NCI-H82 (cell line): Measurements from ENCODE around the gene DOCK3.
"Not testable (repeated sequence)": the region's sequence is repeated elsewhere in the genome, so short reads cannot be mapped to it uniquely, and the experiment has no call there.

Experiments used
- DNase-seq: peaks from one replicate; lab custom pipeline; 2025; lab: John Stamatoyannopoulos, UW

DOCK3 gene

DNA sequence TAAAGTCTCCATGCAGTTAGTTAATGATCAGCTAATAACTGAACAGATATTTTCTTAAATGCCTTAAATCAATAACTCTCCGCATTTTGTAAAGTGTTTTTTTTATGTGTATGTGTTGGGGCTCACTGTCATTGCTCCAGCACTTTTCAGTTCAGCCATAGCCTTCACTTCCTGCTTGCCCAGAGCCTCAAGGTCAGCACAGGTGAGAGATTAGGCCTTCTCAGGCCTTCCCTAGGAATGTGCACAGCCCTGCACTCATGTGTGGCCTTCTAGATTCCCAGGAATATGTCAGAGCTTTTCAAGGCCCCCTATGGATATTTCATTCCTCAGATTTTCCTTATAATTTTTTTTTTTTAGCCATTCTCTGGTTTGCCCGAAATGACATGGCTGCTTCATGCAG, 632.7 kb downstream of the DOCK3 start:
- no peak for DNase-seq

DNA sequence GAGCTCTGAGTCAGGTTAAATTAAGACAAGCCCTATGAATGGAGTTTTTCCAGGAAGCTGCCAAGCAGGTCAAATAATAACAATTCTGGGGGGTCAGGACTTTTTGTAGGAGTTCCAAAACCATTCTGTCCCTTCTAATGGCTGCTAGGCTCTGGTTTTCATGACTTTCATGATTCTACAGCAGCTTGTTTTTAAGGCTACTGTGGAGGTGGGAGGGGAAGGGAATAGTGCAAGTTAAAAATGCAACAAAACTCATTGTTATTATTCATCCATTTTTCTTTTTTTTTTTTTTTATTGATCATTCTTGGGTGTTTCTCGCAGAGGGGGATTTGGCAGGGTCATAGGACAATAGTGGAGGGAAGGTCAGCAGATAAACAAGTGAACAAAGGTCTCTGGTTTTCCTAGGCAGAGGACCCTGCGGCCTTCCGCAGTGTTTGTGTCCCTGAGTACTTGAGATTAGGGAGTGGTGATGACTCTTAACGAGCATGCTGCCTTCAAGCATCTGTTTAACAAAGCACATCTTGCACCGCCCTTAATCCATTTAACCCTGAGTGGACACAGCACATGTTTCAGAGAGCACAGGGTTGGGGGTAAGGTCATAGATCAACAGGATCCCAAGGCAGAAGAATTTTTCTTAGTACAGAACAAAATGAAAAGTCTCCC, 633.3 kb downstream of the DOCK3 start:
- DNase-seq = not testable (repeated sequence)

DNA sequence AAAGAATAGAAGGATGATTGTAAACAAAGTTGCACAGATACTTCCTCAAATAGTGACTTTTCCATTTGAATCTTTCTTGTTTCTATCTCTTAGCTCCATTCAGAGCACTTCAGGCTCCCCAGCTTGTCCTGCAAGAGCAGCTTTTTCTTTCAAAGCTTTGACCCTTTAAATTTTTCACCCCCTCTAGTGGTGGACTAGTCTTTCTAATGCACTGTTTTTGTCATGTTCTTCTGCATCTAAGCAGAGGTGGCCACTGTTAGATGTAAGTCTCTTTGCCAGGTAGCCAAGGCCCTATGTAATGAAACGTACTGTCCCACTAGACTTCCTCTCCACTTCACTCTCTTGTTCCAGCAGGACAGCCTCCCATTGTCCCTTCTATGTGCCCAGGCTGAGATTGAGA, 636.3 kb downstream of the DOCK3 start:
- DNase-seq = peak; percentile 49

DNA sequence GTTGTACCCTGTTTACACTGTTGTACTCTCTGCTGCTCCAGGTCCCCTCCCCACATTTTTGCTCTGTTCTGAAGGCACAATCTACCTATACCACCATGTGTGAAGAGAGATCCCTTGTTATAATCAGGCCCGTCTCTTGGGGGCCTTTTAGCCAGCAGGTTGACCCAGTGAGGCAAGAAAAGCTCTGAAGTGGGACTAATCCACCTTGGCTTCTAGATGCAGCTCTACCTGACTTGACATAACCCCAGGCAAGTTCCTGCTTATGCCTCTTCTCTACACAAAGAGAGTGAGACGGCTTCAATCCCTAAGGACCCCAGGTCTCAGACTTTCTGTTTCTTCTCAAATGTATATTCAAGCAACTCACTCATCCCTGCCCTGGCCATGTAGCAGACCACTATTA, 653.5 kb downstream of the DOCK3 start:
- DNase-seq = no peak

DNA sequence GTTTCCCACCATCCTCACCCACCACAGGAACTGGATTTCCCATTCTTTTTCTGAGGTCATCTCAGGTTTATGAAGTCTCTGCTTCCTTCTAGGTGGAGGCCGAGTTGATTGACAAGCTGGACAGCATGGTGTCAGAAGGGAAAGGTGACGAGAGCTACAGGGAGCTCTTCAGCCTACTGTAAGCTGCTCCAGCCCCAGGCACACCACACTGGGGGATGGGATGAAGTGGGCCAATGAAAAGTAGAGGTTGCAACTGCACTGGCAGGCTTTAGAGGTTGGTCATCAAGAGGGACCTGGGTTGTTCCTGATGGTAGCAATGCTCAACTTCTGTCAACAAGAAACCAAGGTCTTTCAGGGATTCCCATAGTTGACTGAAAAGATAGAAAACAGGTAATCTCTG, 655.3 kb downstream of the DOCK3 start:
- no peak for DNase-seq

DNA sequence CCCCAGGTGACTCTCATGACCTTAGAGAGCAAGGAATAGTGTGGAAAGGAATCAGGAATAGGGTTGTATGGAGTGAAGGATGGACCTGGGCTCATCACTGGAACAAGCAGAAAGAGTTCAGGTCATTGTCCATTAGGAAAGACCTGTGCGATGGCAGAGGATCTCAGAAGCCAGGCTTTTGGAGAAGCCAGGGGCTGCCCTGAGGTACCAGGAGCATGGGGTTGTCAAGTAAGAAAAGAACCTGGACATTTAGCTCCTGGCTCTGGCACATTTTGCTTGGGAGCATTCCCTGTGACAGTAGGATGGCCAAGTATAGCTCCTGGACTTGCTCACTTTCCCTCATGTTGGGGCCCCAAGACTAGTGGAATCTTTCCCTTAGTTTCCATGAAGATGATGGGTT, 657.4 kb downstream of the DOCK3 start:
- DNase-seq = no peak

DNA sequence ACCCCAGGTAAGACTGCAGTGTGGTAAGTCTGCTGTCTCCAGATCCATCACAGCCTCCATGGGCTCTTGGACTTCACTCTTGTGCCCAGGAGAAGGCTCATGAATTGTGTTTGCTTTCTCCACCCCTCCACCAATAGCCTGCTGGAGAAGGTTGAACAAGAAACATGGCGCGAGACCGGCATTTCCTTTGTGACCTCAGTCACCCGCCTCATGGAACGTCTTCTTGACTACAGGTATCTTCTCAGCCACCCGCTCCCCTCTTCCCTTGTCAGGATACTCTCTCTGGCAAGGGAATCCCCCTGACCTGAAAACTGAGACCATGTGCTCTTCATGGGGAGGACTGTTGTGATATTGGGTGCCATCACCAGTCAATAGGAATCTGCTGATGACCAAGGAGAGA, 658.3 kb downstream of the DOCK3 start:
- no peak for DNase-seq

DNA sequence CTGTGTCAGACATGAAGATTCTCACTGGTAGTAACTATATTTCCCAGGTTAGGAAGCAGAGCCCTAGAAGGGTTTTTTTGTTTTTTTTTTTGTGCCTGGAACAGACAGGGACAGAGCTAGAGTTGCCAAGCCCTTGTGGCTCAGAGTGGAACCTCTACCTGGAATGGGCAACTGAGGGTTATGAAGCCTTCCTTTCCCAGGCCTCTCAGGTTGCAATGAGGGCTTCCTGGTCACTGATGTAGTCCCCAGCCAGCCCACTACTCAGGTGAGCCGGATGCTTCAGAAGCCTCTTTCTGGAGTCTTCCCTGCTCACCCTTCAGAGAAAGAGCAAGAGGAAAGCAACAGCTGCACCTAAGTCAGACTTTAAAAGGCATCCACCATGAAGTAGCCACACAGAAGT, 661.5 kb downstream of the DOCK3 start:
- DNase-seq = no peak

DNA sequence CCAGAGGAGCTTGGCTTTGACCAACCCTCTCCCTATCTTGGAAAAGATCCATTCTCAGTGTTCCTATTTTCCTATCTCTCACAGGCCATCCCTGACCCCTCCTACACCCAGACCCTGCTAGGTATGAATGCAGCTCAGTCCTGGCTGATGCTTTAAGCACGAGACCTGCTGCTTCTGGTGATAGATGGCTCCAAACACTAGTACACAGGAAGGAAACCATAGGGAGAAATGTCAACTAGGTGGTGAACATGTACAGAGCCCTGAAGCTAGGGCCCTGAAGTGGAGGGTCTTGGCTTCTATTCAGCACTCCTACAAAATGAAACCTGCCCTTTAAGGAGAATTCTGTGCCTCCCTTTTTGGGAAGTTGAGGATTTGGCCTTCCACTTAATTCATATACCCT, 662.9 kb downstream of the DOCK3 start:
- no peak for DNase-seq

DNA sequence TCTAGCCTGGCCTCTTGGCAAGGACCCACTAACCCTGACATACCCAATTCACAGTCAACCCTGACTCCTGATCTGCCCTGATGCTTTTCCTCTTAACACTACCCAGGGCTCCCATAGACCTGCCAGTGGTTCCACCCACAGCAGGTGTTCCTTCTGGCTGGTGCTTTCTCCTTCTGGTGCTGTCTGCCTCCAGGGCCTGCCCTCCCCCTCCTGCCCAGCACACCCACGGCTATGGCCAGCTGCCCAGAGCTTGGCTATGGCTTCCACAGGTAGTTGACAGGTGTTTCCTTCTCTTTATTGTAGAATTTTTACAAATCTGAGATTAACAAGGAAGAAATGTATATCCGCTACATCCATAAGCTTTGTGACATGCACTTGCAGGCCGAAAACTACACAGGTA, 663.9 kb downstream of the DOCK3 start:
- DNase-seq = no peak

DNA sequence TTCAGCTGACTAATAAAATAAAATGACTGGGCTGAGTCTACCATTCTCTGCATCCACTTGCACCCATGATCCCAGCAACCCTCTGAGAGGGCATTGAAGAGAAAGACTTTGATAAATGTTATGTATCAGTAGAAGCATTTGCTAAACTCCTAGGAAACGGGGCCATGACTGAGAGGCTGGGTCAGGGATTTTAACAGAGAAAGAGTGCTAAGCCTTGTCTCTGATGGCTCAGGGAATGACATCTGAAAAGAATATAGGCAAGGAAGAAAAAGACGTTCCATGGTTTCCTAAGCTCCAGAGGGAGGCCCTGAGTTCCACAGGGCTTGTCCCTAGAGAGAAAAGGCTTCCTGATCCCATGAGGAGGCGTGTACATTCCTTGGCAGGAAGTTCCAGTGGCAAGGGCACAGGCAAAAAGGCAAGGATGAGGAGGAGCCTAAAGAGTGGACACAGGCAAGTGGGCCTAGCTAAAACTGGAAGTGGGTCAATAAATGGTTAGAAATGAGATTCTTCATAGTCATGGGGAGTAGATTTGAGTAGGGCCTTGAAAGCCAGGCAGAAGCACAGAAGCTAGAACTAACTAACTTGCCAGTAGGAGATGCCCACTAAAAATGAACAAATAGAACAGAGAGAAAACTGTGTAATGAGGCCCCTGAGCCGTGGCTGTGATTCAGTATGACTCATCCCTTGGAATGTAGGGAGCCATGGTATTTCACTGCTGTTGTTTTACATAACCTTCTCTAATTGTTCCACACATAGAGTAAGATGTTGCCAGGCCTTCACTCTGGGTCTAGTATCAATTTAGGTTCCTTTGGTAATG, 665.5 kb downstream of the DOCK3 start:
- no peak for DNase-seq

DNA sequence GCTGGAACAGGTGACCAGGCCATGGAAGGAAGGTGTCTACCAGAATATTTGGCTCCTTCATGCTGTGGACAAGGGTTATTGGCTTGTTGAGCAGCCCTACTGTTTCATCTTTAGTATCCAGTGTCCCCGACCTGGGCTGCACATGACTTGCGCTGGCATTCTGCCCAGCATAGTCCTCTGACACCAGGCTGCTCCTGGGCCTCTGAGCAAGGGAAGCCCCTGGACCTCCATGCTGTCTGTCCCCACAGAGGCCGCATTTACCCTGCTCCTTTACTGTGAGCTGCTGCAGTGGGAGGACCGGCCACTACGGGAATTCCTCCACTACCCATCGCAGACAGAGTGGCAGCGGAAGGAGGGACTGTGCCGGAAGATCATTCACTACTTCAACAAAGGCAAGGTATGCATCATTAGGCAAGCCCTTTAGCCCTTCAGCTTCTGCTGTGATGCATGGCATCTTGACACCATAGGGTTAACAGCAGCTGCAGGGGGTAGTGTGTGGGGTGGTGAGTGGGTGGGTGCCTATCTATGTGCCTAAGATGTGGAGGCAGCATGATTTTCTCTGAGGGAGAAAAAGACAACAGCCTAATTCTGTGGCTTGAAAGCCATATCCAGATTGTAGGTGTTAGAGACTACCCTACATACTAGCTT, 666.4 kb downstream of the DOCK3 start:
- DNase-seq = no peak

DNA sequence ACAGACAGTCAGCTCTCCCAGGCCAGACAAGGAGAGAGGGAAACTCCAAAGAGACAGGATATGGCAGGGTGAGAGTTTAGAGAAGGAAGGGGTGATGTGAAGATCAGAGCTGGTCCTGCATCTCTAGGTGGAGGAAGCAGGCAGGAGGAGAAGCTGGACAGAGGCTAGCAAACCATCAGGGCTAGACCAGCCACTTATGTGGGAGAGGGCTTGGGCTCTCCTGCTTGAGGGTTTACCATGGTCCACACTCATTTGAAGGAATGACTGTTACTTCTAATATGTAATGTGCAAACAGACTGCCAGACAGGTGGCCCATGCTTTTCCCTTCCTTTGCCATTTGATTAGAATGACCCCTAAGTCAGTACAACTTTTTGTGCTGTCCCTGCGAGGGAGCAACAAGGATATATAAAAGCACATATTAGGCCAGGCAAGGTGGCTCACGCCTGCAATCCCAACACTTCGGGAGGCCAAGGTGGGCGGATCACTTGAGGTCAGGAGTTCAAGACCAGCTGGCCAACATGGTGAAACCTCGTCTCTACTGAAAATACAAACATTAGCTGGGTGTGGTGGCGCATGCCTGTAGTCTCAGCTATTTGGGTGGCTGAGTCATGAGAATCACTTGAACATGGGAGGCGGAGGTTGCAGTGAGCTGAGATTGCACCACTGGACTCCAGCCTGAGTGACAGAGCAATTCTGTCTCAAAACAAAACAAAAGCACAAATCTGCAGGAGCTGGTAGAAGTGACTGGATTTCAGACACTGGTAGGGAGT, 669.4 kb downstream of the DOCK3 start:
- DNase-seq = no peak

DNA sequence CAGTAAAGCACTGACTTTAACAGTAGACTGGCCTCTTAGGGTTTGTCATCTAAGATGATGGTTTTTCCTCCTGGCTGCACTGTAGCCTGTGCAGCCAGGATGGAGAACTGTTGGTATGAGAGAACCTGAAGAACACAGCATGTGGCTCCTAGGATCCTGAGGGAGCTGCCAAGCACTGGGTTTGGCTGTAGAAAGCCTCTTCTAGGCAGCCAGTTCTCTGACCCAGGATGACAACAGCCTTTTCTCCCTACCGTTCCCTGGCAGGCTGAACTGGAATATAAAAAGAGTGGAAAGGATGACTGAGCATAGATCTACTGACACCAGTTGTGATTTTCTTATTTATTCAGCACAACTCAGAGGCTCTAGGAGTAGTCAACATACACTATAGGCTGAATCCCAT, 676.0 kb downstream of the DOCK3 start:
- DNase-seq = no peak

DNA sequence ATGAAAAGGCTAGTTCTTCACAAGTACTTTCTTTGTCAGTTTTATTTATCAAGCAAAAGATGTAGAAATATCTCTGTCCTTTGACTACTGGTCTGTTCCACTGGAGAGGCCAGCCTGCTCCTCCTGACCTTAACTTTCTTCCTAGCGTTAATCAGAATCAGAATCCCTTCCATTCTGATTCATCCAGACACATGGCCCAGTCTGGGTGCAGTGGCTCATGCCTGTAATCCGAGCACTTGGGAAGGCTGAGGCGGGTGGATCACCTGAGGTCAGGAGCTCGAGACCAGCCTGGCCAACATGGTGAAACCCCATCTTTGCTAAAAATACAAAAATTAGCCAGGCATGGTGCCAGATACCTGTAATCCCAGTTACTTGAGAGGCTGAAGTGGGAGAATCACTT, 678.4 kb downstream of the DOCK3 start:
- peak; percentile 89 for DNase-seq

DNA sequence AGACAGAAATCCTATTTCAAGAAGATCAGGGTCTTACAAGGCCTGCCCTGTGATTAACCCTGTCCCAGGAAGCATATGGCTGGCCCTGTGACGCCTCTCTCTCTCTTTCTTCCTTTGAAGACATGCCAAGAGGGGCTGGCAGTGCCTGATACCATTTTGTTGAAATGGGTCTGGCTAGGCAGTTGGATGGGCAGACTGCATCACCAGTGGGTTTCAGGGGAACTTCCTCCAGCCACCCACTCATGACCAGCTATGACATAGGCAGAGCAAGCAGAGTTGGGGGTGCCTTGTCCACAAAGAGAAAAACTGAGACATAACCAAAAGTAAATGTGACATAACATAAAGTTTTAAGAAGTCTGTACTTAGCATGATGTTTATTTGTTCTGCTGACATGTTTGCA, 679.0 kb downstream of the DOCK3 start:
- DNase-seq = peak; percentile 52

DNA sequence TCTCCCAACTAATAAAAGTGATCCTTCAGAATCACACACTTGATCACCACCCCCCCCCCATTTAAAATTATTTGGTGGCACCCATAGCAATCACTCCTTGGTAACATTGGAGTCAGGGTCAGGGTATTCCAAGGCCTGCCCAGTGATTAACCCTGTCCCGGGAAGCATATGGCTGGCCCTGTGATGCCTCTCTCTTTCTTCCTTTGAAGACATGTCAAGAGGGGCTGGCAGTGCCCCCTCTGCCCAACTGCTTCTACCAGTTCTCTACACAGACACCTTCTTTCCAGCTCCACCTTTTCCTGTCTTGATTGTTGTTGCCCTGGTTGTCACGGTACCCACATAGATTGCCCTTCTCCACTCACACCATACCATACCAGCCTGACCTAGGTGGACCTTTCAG, 679.4 kb downstream of the DOCK3 start:
- no peak for DNase-seq

DNA sequence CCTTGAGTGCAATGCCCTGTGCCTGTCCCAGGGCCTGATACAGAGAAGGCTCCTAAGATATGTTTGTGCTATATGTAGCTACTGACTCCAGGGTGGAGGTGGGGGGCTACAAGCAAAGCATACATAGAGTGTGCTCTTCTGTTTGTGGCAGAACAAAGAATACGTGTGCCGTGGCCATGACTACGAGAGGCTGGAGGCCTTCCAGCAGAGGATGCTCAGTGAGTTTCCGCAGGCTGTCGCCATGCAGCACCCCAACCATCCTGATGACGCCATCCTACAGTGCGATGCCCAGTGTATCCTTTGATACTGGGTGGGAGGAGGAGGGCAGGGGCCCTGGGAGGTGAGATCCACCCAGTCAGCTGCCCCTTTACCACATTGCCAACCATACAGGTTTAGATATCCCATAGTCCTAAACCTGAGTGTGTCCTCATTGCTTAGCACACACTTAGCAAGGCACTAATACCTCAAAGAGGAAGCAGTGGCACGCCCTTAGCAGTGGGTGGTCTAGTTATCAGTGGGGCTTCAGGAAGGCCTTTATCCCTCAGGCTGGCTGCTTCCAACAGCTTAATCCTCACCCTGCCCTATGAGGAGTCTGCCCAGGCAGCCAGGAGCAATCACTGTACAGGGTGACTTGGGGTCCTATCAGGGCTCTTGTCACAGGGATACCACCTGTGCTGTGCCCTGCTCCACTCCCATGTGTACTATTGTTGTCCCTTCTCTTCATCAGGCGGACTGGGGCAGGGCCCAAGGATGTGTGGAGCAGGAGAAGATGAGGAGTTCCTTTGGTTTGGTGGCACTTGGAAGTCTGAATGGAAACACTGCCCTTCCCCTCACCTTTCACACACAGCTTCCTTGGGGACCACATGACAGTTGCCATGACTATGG, 680.2 kb downstream of the DOCK3 start:
- peak; percentile 8 for DNase-seq

DNA sequence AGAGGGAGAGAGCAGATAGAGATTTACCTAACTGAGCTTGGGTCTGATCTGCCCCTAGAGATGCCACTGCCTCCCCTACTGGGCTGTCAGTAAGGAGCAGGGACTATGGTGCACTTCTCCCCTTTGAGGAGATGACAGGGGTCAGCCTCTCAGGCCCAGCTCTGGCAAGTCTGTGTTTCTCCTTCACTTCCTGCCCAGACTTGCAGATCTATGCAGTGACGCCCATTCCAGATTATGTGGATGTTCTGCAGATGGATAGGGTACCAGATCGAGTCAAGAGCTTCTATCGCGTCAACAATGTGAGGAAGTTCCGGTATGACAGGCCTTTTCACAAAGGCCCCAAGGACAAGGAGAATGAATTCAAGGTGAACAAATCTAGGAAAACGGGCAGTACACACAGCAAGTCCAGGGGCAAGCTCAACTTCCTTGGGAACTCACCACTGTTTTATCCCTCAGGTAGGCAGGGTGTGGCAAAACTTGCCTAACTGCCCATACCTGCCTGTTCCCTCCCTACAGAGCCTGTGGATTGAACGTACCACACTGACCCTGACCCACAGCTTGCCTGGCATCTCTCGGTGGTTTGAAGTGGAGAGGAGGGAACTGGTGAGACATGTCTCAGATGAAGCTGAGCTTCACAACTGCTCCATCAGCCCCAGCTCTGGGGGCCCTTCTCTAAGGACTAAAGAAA, 681.3 kb downstream of the DOCK3 start:
- DNase-seq = no peak

DNA sequence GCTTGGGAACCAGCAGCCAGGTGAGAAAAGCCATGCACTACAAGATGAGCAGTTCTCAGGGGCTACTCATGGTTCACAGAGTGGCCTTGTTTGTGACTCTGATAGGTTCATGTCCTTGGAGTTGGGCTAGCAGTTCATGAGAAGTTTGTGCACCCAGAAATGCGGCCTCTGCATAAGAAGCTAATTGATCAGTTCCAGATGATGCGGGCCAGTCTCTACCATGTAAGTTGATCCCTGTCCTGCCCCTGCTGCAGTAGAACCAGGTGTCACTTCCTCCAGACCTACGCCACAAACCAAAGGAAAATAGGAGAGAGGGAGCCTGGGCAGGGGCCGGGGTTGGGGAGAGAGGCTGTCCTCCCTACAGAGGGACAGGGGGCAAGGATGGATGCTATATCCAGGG, 683.1 kb downstream of the DOCK3 start:
- no peak for DNase-seq

DNA sequence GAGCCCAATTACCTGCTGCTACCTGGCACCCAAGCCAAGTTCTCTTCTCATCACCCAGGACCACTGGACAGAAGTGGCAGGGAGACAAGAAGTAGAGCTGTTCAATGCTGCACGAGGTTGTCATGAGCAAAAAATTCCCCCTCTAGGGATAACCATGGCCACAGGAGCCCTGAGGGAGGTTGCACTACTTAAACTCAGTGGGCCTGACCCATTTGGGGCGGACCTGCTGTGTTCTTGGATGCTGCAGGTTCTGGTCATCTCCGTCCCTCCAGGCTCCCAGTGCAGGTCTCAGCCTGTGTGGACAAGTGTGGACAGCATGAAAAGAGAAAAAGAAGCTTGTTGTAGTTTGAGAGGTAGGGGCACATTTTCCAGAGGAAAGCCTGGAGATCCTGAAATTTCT, 684.3 kb downstream of the DOCK3 start:
- no peak for DNase-seq
